OCI-LY1 (cell line): ENCODE measurements around the gene VKORC1.

Source experiments
- H2AFZ ChIP-seq: fragments of 200-600 bp; sonication (generic), shearing (Covaris generic); 2 replicates; pipeline ENCODE4 v1.6.0; 2014; ENCODE audit warnings: antibody characterized with exemption, mild to moderate bottlenecking, low read length
- H3F3A ChIP-seq: fragments of 200-600 bp; sonication (generic), shearing (Covaris generic); 2 replicates; pipeline ENCODE4 v1.6.0; 2014; ENCODE audit warnings: mild to moderate bottlenecking, antibody characterized with exemption, low read length, moderate library complexity; ENCODE audit not compliant: insufficient read depth
- H3K27ac ChIP-seq: fragments of 200-600 bp; sonication (generic); 2 replicates; pipeline ENCODE4 v1.5.1; 2014; ENCODE audit warnings: low read length, mixed run types, mild to moderate bottlenecking, low read depth; ENCODE audit not compliant: poor library complexity, severe bottlenecking
- H3K27me3 ChIP-seq: fragments of 200-600 bp; sonication (generic); 2 replicates; pipeline ENCODE4 v1.6.0; 2014; ENCODE audit warnings: antibody characterized with exemption, mild to moderate bottlenecking, low read length, moderate library complexity; ENCODE audit not compliant: insufficient read depth
- H3K36me3 ChIP-seq: fragments of 200-600 bp; sonication (generic); 2 replicates; pipeline ENCODE4 v1.6.1; 2014; ENCODE audit warnings: mild to moderate bottlenecking, antibody characterized with exemption, low read length, moderate library complexity, mixed read lengths; ENCODE audit not compliant: insufficient read depth
- H3K4me1 ChIP-seq: fragments of 200-600 bp; sonication (generic); 2 replicates; pipeline ENCODE4 v1.5.1; 2014; ENCODE audit warnings: mild to moderate bottlenecking, low read length, moderate library complexity; ENCODE audit not compliant: insufficient read depth, severe bottlenecking
- H3K4me2 ChIP-seq: fragments of 200-600 bp; sonication (generic), shearing (Covaris generic); 2 replicates; pipeline ENCODE4 v1.6.1; 2014; ENCODE audit warnings: low read length
- H3K4me3 ChIP-seq: fragments of 200-600 bp; sonication (generic); 2 replicates; pipeline ENCODE4 v1.5.1; 2014; ENCODE audit warnings: low read length, low read depth, mild to moderate bottlenecking, mixed read lengths; ENCODE audit not compliant: poor library complexity, severe bottlenecking
- H3K79me2 ChIP-seq: fragments of 200-600 bp; shearing (Covaris generic); 2 replicates; pipeline ENCODE4 v1.6.1; 2016; ENCODE audit warnings: mixed run types, low read length, mixed read lengths; ENCODE audit not compliant: insufficient read depth
- H3K9ac ChIP-seq: fragments of 200-600 bp; sonication (generic), shearing (Covaris generic); 2 replicates; pipeline ENCODE4 v1.6.1; 2014; ENCODE audit warnings: mild to moderate bottlenecking, low read length, mixed read lengths
- H3K9me2 ChIP-seq: fragments of 200-600 bp; sonication (generic), shearing (Covaris generic); 2 replicates; pipeline ENCODE4 v1.6.1; 2014; ENCODE audit warnings: low read depth, mild to moderate bottlenecking, low read length, mixed read lengths
- H3K9me3 ChIP-seq: fragments of 200-600 bp; shearing (Covaris generic); 2 replicates; pipeline ENCODE4 v1.6.1; 2014; ENCODE audit warnings: low read length, mixed read lengths
- H4K20me1 ChIP-seq: fragments of 200-600 bp; sonication (generic), shearing (Covaris generic); 2 replicates; pipeline ENCODE4 v1.6.0; 2016; ENCODE audit warnings: mild to moderate bottlenecking, low read length; ENCODE audit not compliant: insufficient read depth
- EZH2 ChIP-seq: fragments of 200-600 bp; sonication (generic), shearing (Covaris generic); IDR thresholded peaks from 2 replicates; pipeline ENCODE4 v1.8.0; 2017; ENCODE audit warnings: borderline replicate concordance, mixed run types, mild to moderate bottlenecking, antibody characterized with exemption, low read length, moderate library complexity, mixed read lengths
- TF ChIP-seq, protein P1 (sequence below): fragments of 200-600 bp; sonication (generic), shearing (Covaris generic); IDR thresholded peaks from 2 replicates; pipeline ENCODE4 v1.5.1; 2017; ENCODE audit warnings: mild to moderate bottlenecking, antibody characterized with exemption, low read length, moderate library complexity, mixed read lengths

The VKORC1 gene

DNA sequence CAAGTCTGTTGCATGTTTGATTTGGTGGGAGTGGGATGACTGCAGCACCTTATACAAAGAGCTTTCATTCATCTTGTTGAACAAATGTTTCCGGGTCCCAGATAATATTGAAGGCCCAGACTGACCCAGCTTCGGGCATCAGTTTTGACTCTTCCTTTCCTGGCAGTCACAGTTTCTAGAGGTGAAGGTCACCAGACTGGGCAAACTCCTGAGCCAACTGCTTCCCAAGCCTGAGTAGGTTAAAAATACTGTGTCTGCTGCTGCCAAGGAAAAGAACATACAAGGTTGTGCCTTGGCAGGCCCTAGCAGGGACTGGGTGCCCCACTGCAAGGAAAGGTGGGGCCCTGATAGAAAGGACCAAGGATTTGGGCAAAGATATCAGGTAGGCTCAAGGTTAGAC is 18.1 kb upstream of the VKORC1 start:
- no peak overlapping the region for H3K27ac ChIP-seq

DNA sequence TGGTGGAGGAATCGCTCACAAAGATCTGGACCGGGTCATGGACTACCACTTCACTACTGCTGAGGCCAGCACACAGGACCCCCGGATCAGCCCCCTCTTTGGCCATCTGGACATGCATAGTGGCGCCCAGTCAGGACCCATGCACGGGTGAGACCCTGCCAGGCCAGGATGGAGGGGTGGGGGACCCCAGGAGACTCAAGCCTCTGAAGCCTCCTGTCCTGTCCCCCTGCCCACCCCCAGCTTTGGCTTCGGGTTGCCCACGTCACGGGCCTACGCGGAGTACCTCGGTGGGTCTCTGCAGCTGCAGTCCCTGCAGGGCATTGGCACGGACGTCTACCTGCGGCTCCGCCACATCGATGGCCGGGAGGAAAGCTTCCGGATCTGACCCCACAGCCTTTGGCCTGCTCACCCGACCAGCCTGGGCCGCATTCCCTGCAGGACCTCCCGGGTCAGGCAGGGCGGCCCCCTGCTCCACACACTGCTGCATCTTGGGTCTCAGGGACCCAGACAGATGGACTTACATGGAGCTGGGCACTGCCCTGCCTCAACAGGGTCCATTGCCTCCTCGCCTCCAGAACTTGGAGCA is 17.4 kb upstream of the VKORC1 start:
- TF ChIP-seq EZH2, result no peak
- TF ChIP-seq, protein P1, sequence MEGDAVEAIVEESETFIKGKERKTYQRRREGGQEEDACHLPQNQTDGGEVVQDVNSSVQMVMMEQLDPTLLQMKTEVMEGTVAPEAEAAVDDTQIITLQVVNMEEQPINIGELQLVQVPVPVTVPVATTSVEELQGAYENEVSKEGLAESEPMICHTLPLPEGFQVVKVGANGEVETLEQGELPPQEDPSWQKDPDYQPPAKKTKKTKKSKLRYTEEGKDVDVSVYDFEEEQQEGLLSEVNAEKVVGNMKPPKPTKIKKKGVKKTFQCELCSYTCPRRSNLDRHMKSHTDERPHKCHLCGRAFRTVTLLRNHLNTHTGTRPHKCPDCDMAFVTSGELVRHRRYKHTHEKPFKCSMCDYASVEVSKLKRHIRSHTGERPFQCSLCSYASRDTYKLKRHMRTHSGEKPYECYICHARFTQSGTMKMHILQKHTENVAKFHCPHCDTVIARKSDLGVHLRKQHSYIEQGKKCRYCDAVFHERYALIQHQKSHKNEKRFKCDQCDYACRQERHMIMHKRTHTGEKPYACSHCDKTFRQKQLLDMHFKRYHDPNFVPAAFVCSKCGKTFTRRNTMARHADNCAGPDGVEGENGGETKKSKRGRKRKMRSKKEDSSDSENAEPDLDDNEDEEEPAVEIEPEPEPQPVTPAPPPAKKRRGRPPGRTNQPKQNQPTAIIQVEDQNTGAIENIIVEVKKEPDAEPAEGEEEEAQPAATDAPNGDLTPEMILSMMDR, result no peak
- Histone ChIP-seq H3F3A (peaks cover 5% of the 10 kb centered on the region), H3K9ac (no peak overlapping the region)

More for the DNA sequence above, 18.1 kb upstream of the VKORC1 start:
- Histone ChIP-seq H3K4me1 (peaks cover 20% of the 10 kb centered on the region), H3K9me2 (no peaks in the 10 kb centered on the region), H3K36me3 (peaks cover 34% of the 10 kb centered on the region), H3K27me3 (no peaks in the 10 kb centered on the region), H3K9ac (no peak overlapping the region), H4K20me1 (no peaks in the 10 kb centered on the region), H3K9me3 (no peaks in the 10 kb centered on the region), H3K4me2 (no peak overlapping the region), H3K79me2 (no peaks in the 10 kb centered on the region), H2AFZ (no peak overlapping the region), H3F3A (no peaks in the 10 kb centered on the region), H3K4me3 (no peak overlapping the region)
- TF ChIP-seq, protein P1, result no peak
- TF ChIP-seq EZH2, result no peak

DNA sequence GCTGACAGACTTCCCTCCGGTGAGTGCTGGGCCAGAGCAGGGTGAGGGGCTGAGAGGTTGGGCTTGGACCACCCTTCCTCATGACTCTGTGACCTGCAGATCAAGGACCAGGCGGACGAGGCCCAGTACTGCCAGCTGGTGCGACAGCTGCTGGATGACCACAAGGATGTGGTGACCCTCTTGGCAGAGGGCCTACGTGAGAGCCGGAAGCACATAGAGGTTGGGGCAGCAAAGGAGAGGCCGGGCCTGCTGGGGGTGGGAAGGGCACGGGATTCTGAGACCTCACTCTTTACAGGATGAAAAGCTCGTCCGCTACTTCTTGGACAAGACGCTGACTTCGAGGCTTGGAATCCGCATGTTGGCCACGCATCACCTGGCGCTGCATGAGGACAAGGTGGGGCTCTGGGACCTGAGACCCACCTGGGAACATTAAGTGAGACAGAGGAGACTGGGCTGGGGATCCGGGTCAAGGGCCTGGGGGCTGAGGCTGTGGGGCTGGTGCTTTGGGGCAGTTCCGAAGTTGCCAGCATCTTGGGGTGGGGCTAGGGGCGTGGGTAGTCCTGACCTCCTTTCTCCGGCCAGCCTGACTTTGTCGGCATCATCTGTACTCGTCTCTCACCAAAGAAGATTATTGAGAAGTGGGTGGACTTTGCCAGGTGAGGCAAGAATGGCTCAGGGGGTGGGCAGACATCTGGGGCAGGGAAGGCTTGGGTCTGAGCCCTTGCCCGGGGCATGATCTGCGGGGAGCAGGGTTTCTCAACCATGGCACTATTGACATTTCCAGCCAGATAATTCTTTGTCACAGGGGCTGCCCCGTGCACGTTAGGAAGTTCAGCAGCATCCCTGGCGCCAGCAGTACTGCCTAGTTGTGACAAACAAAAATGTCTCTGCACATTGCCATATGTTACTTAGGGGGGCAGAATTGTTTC is 15.8 kb upstream of the VKORC1 start:
- Histone ChIP-seq H3K36me3 (peaks cover 34% of the 10 kb centered on the region), H3K79me2 (no peaks in the 10 kb centered on the region), H3F3A (peaks cover 5% of the 10 kb centered on the region), H3K9me3 (no peaks in the 10 kb centered on the region), H3K4me2 (no peak overlapping the region), H3K4me1 (peaks cover 25% of the 10 kb centered on the region), H3K9ac (no peak overlapping the region), H3K9me2 (no peaks in the 10 kb centered on the region), H3K4me3 (no peak overlapping the region), H3K27ac (no peak overlapping the region), H4K20me1 (no peaks in the 10 kb centered on the region), H2AFZ (no peak overlapping the region), H3K27me3 (no peaks in the 10 kb centered on the region)
- no peak for TF ChIP-seq EZH2
- TF ChIP-seq, protein P1, result no peak

More for the DNA sequence above, 17.4 kb upstream of the VKORC1 start:
- no peaks in the 10 kb centered on the region for H4K20me1 ChIP-seq
- H3K36me3 ChIP-seq, result peaks cover 34% of the 10 kb centered on the region
- H2AFZ ChIP-seq, result no peak overlapping the region
- H3K9me2 ChIP-seq, result no peaks in the 10 kb centered on the region
- peaks cover 27% of the 10 kb centered on the region for H3K4me1 ChIP-seq
- no peak overlapping the region for H3K4me3 ChIP-seq
- H3K27ac ChIP-seq, result no peak overlapping the region
- no peaks in the 10 kb centered on the region for H3K79me2 ChIP-seq
- H3K27me3 ChIP-seq, result no peaks in the 10 kb centered on the region
- H3K4me2 ChIP-seq, result no peak overlapping the region
- no peaks in the 10 kb centered on the region for H3K9me3 ChIP-seq
